Measurements from ENCODE around the gene MACO1. TPM values are rescaled to one million over a fixed set of nuclear protein-coding genes. Genes with fewer than 3 reads are reported as not detected.

Gene MACO1
- total RNA-seq, 1 experiment from 2014 or later = 9.6 TPM

DNA sequence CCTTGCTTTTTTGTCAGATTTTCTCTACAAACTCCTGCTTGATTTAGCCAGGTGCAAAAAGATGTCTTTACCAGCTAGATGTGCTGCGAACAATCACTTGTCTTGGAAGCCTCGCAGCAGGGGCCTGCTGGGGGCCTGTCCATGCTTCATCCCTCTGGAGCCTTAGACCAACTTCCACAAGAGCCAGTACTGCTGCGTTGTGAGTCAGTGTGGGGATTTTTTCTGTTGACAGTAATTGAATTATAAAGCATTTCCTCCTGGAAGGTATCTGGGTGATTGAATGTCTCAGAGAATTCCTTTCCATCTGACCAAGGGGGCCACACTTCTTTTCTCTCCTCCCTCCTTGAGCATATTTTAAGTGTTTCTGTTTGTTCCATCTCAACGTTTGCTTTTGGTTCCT, 72.3 kb downstream of the MACO1 start:
- no peaks in the 10 kb centered on the region for H3K9me3 ChIP-seq (ENCODE audit: insufficient read depth, low read depth)
- H3K79me2 ChIP-seq (ENCODE audit: low read depth) = no peaks in the 10 kb centered on the region
- peaks cover 10% of the 10 kb centered on the region; the same call in 1 of the 2 replicates for H3F3A ChIP-seq (ENCODE audit: insufficient read depth, low read depth)
- CTCF ChIA-PET = interaction anchor here (0.7 kb wide), 1 partner anchor 319 kb away, joined by 5 read pairs; no protein-coding TSS in a partner anchor
- H3K4me3 ChIP-seq = no peak overlapping the region
- no TSS peak for BruUV-seq (replicated peaks)
- TF ChIP-seq, protein P1, sequence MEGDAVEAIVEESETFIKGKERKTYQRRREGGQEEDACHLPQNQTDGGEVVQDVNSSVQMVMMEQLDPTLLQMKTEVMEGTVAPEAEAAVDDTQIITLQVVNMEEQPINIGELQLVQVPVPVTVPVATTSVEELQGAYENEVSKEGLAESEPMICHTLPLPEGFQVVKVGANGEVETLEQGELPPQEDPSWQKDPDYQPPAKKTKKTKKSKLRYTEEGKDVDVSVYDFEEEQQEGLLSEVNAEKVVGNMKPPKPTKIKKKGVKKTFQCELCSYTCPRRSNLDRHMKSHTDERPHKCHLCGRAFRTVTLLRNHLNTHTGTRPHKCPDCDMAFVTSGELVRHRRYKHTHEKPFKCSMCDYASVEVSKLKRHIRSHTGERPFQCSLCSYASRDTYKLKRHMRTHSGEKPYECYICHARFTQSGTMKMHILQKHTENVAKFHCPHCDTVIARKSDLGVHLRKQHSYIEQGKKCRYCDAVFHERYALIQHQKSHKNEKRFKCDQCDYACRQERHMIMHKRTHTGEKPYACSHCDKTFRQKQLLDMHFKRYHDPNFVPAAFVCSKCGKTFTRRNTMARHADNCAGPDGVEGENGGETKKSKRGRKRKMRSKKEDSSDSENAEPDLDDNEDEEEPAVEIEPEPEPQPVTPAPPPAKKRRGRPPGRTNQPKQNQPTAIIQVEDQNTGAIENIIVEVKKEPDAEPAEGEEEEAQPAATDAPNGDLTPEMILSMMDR (conservative IDR thresholded peaks at IDR 0.05) = no peak
- TF ChIP-seq EZH2 (IDR thresholded peaks at IDR 0.05; ENCODE audit: low read depth) = no peak
- POLR2A ChIA-PET (ENCODE audit: unreplicated experiment) = no interaction called here
- DNase-seq = no peak
- intact Hi-C loops (cut with micrococcal nuclease; ENCODE audit: unreplicated experiment) = loop anchor here (5.0 kb wide), 1 partner anchor 309 kb away; no protein-coding TSS in a partner anchor
- no peaks in the 10 kb centered on the region for H3K27me3 ChIP-seq (ENCODE audit: insufficient read depth, low read depth)
- H3K27ac ChIP-seq = no peak overlapping the region
- no peak overlapping the region for H3K4me2 ChIP-seq
- no peaks in the 10 kb centered on the region for H4K20me1 ChIP-seq (ENCODE audit: insufficient read depth)
- H3K9me2 ChIP-seq (ENCODE audit: insufficient read depth) = no peaks in the 10 kb centered on the region
- H3K4me1 ChIP-seq (replicated peaks; ENCODE audit: insufficient read depth) = peaks cover 21% of the 10 kb centered on the region
- no peaks in the 10 kb centered on the region for H3K36me3 ChIP-seq (ENCODE audit: low read depth)
- H2AFZ ChIP-seq = no peak overlapping the region

DNA sequence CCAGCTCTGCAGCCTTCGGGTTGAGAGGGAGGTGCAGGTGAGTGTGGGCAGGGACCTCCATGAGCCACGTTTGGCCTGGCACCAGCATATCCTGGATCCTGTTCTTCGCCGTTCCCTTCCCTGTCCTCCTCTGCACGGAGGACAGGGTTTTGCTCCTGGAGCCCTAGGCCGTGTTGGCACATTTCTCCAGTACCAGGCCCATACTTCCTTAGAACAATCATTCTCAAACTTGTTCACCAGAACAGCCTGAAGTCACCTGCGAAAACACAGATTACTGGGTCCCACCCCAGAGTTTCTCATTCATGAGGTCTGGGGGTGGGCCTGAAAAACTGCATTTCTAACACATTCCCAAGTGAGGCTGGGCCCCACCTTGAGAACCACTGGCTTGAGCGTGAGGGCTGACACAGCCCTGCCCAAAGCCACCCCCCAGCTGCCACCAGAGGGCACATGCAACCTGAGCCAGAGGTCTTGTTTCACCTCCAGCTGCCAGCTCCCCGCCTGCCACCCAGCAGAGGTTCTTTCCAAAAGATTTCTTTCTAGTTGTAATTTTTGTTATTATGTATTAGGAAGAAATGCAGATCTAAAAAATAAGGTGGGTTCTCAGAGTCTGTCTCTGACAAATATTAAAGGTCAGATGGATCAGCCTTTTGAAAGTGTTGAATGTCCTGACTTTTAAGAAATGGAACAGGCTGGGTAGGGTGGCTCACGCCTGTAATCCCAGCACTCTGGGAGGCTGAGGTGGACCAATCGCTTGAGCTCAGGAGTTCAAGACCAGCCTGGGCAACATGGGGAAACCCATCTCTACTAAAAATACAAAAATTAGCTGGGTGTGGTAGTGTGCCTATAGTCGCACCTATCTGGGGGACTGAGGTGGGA, 73.1 kb downstream of the MACO1 start:
- intact Hi-C loops (cut with micrococcal nuclease; ENCODE audit: unreplicated experiment) = loop anchor here (2.0 to 5.0 kb wide), 2 partner anchors 293 to 309 kb away; no protein-coding TSS in a partner anchor
- H3F3A ChIP-seq (ENCODE audit: insufficient read depth, low read depth) = peaks cover 10% of the 10 kb centered on the region; the same call in 1 of the 2 replicates
- no peaks in the 10 kb centered on the region for H4K20me1 ChIP-seq (ENCODE audit: insufficient read depth)
- POLR2A ChIA-PET (ENCODE audit: unreplicated experiment) = no interaction called here
- DNase-seq = peak; percentile 53 to 76
- no peak overlapping the region for H3K4me3 ChIP-seq
- BruUV-seq (replicated peaks) = no TSS peak
- TF ChIP-seq, protein P1 (conservative IDR thresholded peaks at IDR 0.05) = peak; percentile 66
- no peak for TF ChIP-seq EZH2 (IDR thresholded peaks at IDR 0.05; ENCODE audit: low read depth)
- H3K4me2 ChIP-seq = no peak overlapping the region
- H3K9me2 ChIP-seq (ENCODE audit: insufficient read depth) = no peaks in the 10 kb centered on the region
- no peak overlapping the region for H3K27ac ChIP-seq
- H3K79me2 ChIP-seq (ENCODE audit: low read depth) = no peaks in the 10 kb centered on the region
- no peaks in the 10 kb centered on the region for H3K27me3 ChIP-seq (ENCODE audit: insufficient read depth, low read depth)
- no peak overlapping the region for H2AFZ ChIP-seq
- H3K9me3 ChIP-seq (ENCODE audit: insufficient read depth, low read depth) = no peaks in the 10 kb centered on the region
- H3K4me1 ChIP-seq (replicated peaks; ENCODE audit: insufficient read depth) = peaks cover 21% of the 10 kb centered on the region
- CTCF ChIA-PET = interaction anchor here (0.8 to 1.3 kb wide), 2 partner anchors 17 to 19 kb away, joined by 3 read pairs; no protein-coding TSS in a partner anchor
- no peaks in the 10 kb centered on the region for H3K36me3 ChIP-seq (ENCODE audit: low read depth)

DNA sequence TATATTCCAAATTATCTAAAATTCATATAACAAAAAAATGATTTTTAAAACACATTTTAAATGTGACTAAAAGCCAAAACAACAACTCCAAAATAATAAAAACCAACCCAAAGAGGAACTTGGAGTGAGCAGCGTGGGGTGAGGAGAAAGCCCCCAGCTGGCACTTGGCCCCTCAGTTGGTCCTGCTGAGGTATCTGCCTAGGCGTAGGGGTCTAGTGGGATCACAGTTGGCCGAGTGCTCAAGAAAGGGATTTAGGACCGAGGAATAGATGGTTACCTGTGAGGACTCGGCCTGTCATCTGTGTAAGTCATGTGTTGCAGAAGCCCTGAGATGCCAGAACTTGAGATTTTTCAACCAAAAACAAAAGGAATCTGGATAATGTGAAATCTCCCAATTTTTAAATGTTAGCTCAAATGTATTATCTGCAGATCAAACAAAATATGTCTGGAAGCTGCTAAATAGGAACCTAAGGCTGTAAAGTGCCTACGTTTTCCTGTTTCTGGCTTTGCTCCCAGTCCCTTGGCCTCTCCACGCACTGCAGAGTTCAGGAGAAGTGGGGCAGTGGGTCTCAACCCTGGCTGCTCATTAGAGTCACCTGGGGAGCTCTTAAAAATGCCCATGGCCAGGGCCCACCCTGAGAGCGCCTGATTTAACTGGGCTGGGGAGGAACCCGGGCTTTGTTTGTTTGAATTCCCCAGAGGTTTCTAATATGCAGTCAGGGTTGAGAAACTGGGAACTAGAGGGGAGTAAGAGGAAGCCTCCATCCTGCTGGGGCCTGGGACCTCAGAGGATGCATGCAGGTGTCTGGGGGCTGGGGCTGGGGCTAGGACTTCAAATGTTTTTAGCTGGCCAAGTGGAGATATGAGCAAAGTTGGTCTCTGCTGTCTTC, 74.3 kb downstream of the MACO1 start:
- intact Hi-C loops (cut with micrococcal nuclease; ENCODE audit: unreplicated experiment) = loop anchor here (2.0 to 5.0 kb wide), 2 partner anchors 292 to 307 kb away; no protein-coding TSS in a partner anchor
- no TSS peak for BruUV-seq (replicated peaks)
- H3K4me1 ChIP-seq (replicated peaks; ENCODE audit: insufficient read depth) = peaks cover 21% of the 10 kb centered on the region
- peaks cover 10% of the 10 kb centered on the region; the same call in 1 of the 2 replicates for H3F3A ChIP-seq (ENCODE audit: insufficient read depth, low read depth)
- no peak overlapping the region for H3K4me3 ChIP-seq
- no peaks in the 10 kb centered on the region for H3K79me2 ChIP-seq (ENCODE audit: low read depth)
- POLR2A ChIA-PET (ENCODE audit: unreplicated experiment) = no interaction called here
- no peaks in the 10 kb centered on the region for H4K20me1 ChIP-seq (ENCODE audit: insufficient read depth)
- no peak overlapping the region for H3K27ac ChIP-seq
- H2AFZ ChIP-seq = no peak overlapping the region
- CTCF ChIA-PET = interaction anchor here (0.5 to 1.3 kb wide), 3 partner anchors 18 to 493 kb away, joined by 3 to 6 read pairs (median 3); partner anchors contain the start of gene PAFAH2
- no peaks in the 10 kb centered on the region for H3K36me3 ChIP-seq (ENCODE audit: low read depth)
- DNase-seq = no peak
- TF ChIP-seq EZH2 (IDR thresholded peaks at IDR 0.05; ENCODE audit: low read depth) = no peak
- TF ChIP-seq, protein P1 (conservative IDR thresholded peaks at IDR 0.05) = no peak
- no peak overlapping the region for H3K4me2 ChIP-seq
- H3K27me3 ChIP-seq (ENCODE audit: insufficient read depth, low read depth) = no peaks in the 10 kb centered on the region
- H3K9me2 ChIP-seq (ENCODE audit: insufficient read depth) = no peaks in the 10 kb centered on the region
- no peaks in the 10 kb centered on the region for H3K9me3 ChIP-seq (ENCODE audit: insufficient read depth, low read depth)

All from PC-9 (cell line).